WTC11 (cell line): Measurements from ENCODE around the gene HMGCL. TPM values are rescaled to one million over a fixed set of nuclear protein-coding genes. Genes with fewer than 3 reads are reported as not detected.

Source experiments
- CREB1 ChIP-seq: sonication (generic); formaldehyde crosslinking; IDR thresholded peaks from 2 replicates; pipeline ENCODE4 v1.8.0; 2023; ENCODE audit warnings: mild to moderate bottlenecking, missing genetic modification reagents
- ESRRA ChIP-seq: sonication (generic); formaldehyde crosslinking; IDR thresholded peaks from 2 replicates; pipeline ENCODE4 v1.8.1; 2022; ENCODE audit warnings: mild to moderate bottlenecking, missing genetic modification reagents, borderline replicate concordance
- ETV6 ChIP-seq: sonication (generic); formaldehyde crosslinking; IDR thresholded peaks from 2 replicates; pipeline ENCODE4 v1.8.1; 2022; ENCODE audit warnings: mild to moderate bottlenecking, missing genetic modification reagents
- FOXK1 ChIP-seq: sonication (generic); formaldehyde crosslinking; IDR thresholded peaks from 2 replicates; pipeline ENCODE4 v1.8.0; 2022; ENCODE audit warnings: mild to moderate bottlenecking, moderate library complexity, missing genetic modification reagents
- FOXP1 ChIP-seq: sonication (generic); formaldehyde crosslinking; IDR thresholded peaks from 2 replicates; pipeline ENCODE4 v1.8.0; 2022; ENCODE audit warnings: missing genetic modification reagents, mild to moderate bottlenecking, moderate library complexity, borderline replicate concordance
- GRHL2 ChIP-seq: fragments of 250-450 bp; sonication (Bioruptor Pico); IDR thresholded peaks from 2 replicates; pipeline ENCODE4 v1.8.0; 2022; ENCODE audit warnings: mild to moderate bottlenecking, moderate library complexity; ENCODE audit not compliant: insufficient replicate concordance, severe bottlenecking
- GTF2I ChIP-seq: fragments of 250-450 bp; sonication (Bioruptor Pico); conservative IDR thresholded peaks from 2 replicates; pipeline ENCODE4 v1.4.0; 2021; ENCODE audit warnings: mild to moderate bottlenecking
- HMGXB4 ChIP-seq: sonication (generic); formaldehyde crosslinking; IDR thresholded peaks from 2 replicates; pipeline ENCODE4 v1.8.1; 2023; ENCODE audit warnings: mild to moderate bottlenecking, moderate library complexity, missing genetic modification reagents
- MXD4 ChIP-seq: fragments of 250-450 bp; sonication (Bioruptor Pico); IDR thresholded peaks from 2 replicates; pipeline ENCODE4 v1.8.0; 2021; ENCODE audit warnings: mild to moderate bottlenecking, moderate library complexity, borderline replicate concordance
- NFE2L1 ChIP-seq: sonication (generic); formaldehyde crosslinking; IDR thresholded peaks from 2 replicates; pipeline ENCODE4 v1.8.1; 2023; ENCODE audit warnings: missing genetic modification reagents
- NR2C2 ChIP-seq: sonication (generic); formaldehyde crosslinking; IDR thresholded peaks from 2 replicates; pipeline ENCODE4 v1.8.0; 2022; ENCODE audit warnings: mild to moderate bottlenecking, missing genetic modification reagents
- SP1 ChIP-seq: sonication (generic); formaldehyde crosslinking; conservative IDR thresholded peaks from 2 replicates; pipeline ENCODE4 v1.8.1; 2022; ENCODE audit warnings: missing genetic modification reagents
- TEAD1 ChIP-seq: sonication (generic); formaldehyde crosslinking; IDR thresholded peaks from 2 replicates; pipeline ENCODE4 v1.8.0; 2022; ENCODE audit warnings: mild to moderate bottlenecking, missing genetic modification reagents
- TEAD4 ChIP-seq: sonication (generic); formaldehyde crosslinking; IDR thresholded peaks from 2 replicates; pipeline ENCODE4 v1.8.0; 2022; ENCODE audit warnings: mild to moderate bottlenecking, missing genetic modification reagents
- USF1 ChIP-seq: sonication (generic); formaldehyde crosslinking; IDR thresholded peaks from 2 replicates; pipeline ENCODE4 v1.8.0; 2022; ENCODE audit warnings: mild to moderate bottlenecking, missing genetic modification reagents
- ZBTB21 ChIP-seq: sonication (generic); formaldehyde crosslinking; IDR thresholded peaks from 2 replicates; pipeline ENCODE4 v1.8.1; 2023; ENCODE audit warnings: mild to moderate bottlenecking, missing genetic modification reagents, borderline replicate concordance
- ZBTB43 ChIP-seq: sonication (generic); formaldehyde crosslinking; IDR thresholded peaks from 2 replicates; pipeline ENCODE4 v1.8.1; 2023; ENCODE audit warnings: mild to moderate bottlenecking, missing genetic modification reagents
- ZNF121 ChIP-seq: sonication (generic); formaldehyde crosslinking; IDR thresholded peaks from 2 replicates; pipeline ENCODE4 v1.8.0; 2023; ENCODE audit warnings: missing genetic modification reagents
- ZNF232 ChIP-seq: sonication (generic); formaldehyde crosslinking; IDR thresholded peaks from 2 replicates; pipeline ENCODE4 v1.8.0; 2022; ENCODE audit warnings: mild to moderate bottlenecking, missing genetic modification reagents
- total RNA-seq: library from RNA; stranded (reverse); gene quantifications from 3 replicates; pipeline ENCODE4 v1.2.3, GENCODE V29; 2021
- TF ChIP-seq, protein P1 (sequence below): sonication (generic); formaldehyde crosslinking; IDR thresholded peaks from 2 replicates; pipeline ENCODE4 v1.8.0; 2023; ENCODE audit warnings: missing genetic modification reagents, mild to moderate bottlenecking, borderline replicate concordance
- TF ChIP-seq, protein P2 (sequence below): fragments of 200-600 bp; IDR thresholded peaks from 2 replicates; pipeline ENCODE4 v1.8.0; 2022; ENCODE audit warnings: antibody characterized with exemption

Gene HMGCL
- total RNA-seq, 1 experiment from 2014 or later = 22.7 TPM

DNA sequence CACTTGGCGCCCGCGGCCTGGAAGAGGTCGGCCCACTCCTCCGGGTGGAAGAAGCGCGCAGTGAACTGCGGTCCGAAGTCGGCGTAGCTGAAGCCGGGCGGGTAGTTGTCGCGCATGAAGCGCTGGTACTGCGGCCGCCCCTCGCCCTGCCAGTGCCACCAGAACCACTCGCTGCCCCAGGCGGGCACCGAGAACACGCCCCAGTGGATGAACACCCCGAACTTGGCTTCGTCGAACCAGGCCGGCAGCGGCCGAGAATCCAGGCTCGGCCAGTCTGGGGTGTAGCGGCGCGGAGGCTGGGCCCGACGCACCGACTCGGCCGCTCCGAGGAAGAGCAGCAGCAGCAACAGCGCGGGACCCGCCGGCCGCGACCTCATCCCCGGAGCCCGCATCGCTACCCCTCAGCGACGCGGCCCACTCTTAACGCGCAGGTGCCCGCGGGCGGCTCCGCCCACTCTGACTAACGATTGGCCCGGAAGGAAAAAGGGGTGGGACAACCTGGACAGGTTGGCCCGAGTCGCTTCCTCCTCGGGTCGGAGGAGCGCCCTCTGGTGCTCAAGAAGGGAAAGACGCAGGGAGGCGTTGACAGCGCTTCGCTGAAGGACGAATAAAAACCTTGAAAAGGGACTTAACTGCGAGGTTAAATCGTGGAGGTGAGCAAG, 42.8 kb upstream of the HMGCL start, which contains the start of gene FUCA1 (continued):
- TF ChIP-seq HMGXB4 (CRISPR knock-in tag) (peak; percentile 76; the same call in 1 of the 2 replicates), TEAD1 (peak; percentile 39; the same call in 1 of the 2 replicates), FOXK1 (CRISPR knock-in tag) (peak; percentile 16; the same call in 1 of the 2 replicates), ZBTB21 (no peak), SP1 (CRISPR knock-in tag) (peak; percentile 62), NFE2L1 (CRISPR knock-in tag) (0 out of 2 replicates have a peak, but pooled peaks have one; percentile 20), ESRRA (CRISPR knock-in tag) (no peak), ZBTB43 (CRISPR knock-in tag) (peak; percentile 47; the same call in 1 of the 2 replicates), GRHL2 (no peak), CREB1 (CRISPR knock-in tag) (0 out of 2 replicates have a peak, but pooled peaks have one; percentile 32), GTF2I (CRISPR knock-in tag) (no peak), TEAD4 (no peak), ZNF232 (peak; percentile 63; the same call in 1 of the 2 replicates), MXD4 (CRISPR knock-in tag) (no peak), ZNF121 (CRISPR knock-in tag) (peak; percentile 39; the same call in 1 of the 2 replicates), NR2C2 (CRISPR knock-in tag) (no peak), FOXP1 (CRISPR knock-in tag) (peak; percentile 67; the same call in 1 of the 2 replicates), ETV6 (CRISPR knock-in tag) (peak; percentile 67; the same call in 1 of the 2 replicates), USF1 (0 out of 2 replicates have a peak, but pooled peaks have one; percentile 21)
- TF ChIP-seq, protein P1, sequence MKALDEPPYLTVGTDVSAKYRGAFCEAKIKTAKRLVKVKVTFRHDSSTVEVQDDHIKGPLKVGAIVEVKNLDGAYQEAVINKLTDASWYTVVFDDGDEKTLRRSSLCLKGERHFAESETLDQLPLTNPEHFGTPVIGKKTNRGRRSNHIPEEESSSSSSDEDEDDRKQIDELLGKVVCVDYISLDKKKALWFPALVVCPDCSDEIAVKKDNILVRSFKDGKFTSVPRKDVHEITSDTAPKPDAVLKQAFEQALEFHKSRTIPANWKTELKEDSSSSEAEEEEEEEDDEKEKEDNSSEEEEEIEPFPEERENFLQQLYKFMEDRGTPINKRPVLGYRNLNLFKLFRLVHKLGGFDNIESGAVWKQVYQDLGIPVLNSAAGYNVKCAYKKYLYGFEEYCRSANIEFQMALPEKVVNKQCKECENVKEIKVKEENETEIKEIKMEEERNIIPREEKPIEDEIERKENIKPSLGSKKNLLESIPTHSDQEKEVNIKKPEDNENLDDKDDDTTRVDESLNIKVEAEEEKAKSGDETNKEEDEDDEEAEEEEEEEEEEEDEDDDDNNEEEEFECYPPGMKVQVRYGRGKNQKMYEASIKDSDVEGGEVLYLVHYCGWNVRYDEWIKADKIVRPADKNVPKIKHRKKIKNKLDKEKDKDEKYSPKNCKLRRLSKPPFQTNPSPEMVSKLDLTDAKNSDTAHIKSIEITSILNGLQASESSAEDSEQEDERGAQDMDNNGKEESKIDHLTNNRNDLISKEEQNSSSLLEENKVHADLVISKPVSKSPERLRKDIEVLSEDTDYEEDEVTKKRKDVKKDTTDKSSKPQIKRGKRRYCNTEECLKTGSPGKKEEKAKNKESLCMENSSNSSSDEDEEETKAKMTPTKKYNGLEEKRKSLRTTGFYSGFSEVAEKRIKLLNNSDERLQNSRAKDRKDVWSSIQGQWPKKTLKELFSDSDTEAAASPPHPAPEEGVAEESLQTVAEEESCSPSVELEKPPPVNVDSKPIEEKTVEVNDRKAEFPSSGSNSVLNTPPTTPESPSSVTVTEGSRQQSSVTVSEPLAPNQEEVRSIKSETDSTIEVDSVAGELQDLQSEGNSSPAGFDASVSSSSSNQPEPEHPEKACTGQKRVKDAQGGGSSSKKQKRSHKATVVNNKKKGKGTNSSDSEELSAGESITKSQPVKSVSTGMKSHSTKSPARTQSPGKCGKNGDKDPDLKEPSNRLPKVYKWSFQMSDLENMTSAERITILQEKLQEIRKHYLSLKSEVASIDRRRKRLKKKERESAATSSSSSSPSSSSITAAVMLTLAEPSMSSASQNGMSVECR (CRISPR knock-in tag) = peak; percentile 77; the same call in 1 of the 2 replicates
- TF ChIP-seq, protein P2, sequence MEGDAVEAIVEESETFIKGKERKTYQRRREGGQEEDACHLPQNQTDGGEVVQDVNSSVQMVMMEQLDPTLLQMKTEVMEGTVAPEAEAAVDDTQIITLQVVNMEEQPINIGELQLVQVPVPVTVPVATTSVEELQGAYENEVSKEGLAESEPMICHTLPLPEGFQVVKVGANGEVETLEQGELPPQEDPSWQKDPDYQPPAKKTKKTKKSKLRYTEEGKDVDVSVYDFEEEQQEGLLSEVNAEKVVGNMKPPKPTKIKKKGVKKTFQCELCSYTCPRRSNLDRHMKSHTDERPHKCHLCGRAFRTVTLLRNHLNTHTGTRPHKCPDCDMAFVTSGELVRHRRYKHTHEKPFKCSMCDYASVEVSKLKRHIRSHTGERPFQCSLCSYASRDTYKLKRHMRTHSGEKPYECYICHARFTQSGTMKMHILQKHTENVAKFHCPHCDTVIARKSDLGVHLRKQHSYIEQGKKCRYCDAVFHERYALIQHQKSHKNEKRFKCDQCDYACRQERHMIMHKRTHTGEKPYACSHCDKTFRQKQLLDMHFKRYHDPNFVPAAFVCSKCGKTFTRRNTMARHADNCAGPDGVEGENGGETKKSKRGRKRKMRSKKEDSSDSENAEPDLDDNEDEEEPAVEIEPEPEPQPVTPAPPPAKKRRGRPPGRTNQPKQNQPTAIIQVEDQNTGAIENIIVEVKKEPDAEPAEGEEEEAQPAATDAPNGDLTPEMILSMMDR = peak; percentile 88
- TF ChIP-seq, all 79 proteins: peak for 15
